ENCODE data around the gene ATP7A. TPM values are rescaled to one million over a fixed set of nuclear protein-coding genes. Genes with fewer than 3 reads are reported as not detected.
"Not testable (repeated sequence)": the region's sequence is repeated elsewhere in the genome, so short reads cannot be mapped to it uniquely, and the experiment has no call there.

Gene ATP7A
- total RNA-seq, 2 donors from 2014 or later: 7.3 to 9.9 TPM

- Histone ChIP-seq H3K27me3 (no peaks in the 10 kb centered on the region), H3K4me3 (no peak overlapping the region), H3K27ac (no peak overlapping the region), H3K4me1 (no peaks in the 10 kb centered on the region), H3K36me3 (replicated peaks in 1 of 2; ENCODE audit: insufficient read depth in 1 of 2, low read depth in 2 of 2) (no peaks in the 10 kb centered on the region), H3K9me3 (no peaks in the 10 kb centered on the region)
- DNase-seq: no peak
- 28 to 32% methylated on average over 2 of the region's 2 CpGs for WGBS, 2 donors
- ATAC-seq: no peak
- TF ChIP-seq POLR2A (IDR thresholded peaks at IDR 0.05) (no peak), CTCF (IDR thresholded peaks at IDR 0.05) (no peak)
- intact Hi-C loops (cut with DNase I): no loop called here
Measured at GRCh38 chrX:77917294-77917933, 6.9 kb downstream of the ATP7A start.

- TF ChIP-seq CTCF (IDR thresholded peaks at IDR 0.05) (no peak), POLR2A (IDR thresholded peaks at IDR 0.05) (no peak)
- 23 to 45% methylated on average over 2 to 3 of the region's 3 CpGs for WGBS, 2 donors
- Histone ChIP-seq H3K9me3 (no peaks in the 10 kb centered on the region), H3K36me3 (replicated peaks in 1 of 2; ENCODE audit: insufficient read depth in 1 of 2, low read depth in 2 of 2) (no peaks in the 10 kb centered on the region), H3K4me1 (no peaks in the 10 kb centered on the region), H3K27ac (no peak overlapping the region), H3K27me3 (no peaks in the 10 kb centered on the region), H3K4me3 (no peak overlapping the region)
- ATAC-seq: no peak
- DNase-seq: no peak
- intact Hi-C loops (cut with DNase I): no loop called here
Measured at GRCh38 chrX:77918568-77918967, 8.1 kb downstream of the ATP7A start.

- H3K9me3 ChIP-seq; H3K36me3 ChIP-seq (replicated peaks in 1 of 2; ENCODE audit: insufficient read depth in 1 of 2, low read depth in 2 of 2); intact Hi-C loops (cut with DNase I); ATAC-seq; H3K27ac ChIP-seq; DNase-seq; H3K27me3 ChIP-seq; H3K4me3 ChIP-seq; H3K4me1 ChIP-seq: not testable (repeated sequence)
- 83 to 85% methylated on average over 5 to 6 of the region's 6 CpGs for WGBS, 2 donors
Measured at GRCh38 chrX:77919370-77919769, 8.9 kb downstream of the ATP7A start.

- Histone ChIP-seq H3K4me3 (no peak overlapping the region), H3K9me3 (no peaks in the 10 kb centered on the region), H3K36me3 (replicated peaks in 1 of 2; ENCODE audit: insufficient read depth in 1 of 2, low read depth in 2 of 2) (no peaks in the 10 kb centered on the region), H3K27me3 (no peaks in the 10 kb centered on the region), H3K27ac (no peak overlapping the region), H3K4me1 (peaks cover 7% of the 10 kb centered on the region)
- DNase-seq (no peak), ATAC-seq (no peak)
- intact Hi-C loops (cut with DNase I): no loop called here
- TF ChIP-seq CTCF (IDR thresholded peaks at IDR 0.05) (no peak), POLR2A (IDR thresholded peaks at IDR 0.05) (no peak)
Measured at GRCh38 chrX:77922787-77923186, 12.3 kb downstream of the ATP7A start.

GRCh38 chrX:77924320-77924859 is 13.9 kb downstream of the ATP7A start:
- no peak for ATAC-seq
- Histone ChIP-seq H3K36me3 (replicated peaks in 1 of 2; ENCODE audit: insufficient read depth in 1 of 2, low read depth in 2 of 2) (no peaks in the 10 kb centered on the region), H3K27ac (no peak overlapping the region), H3K27me3 (no peaks in the 10 kb centered on the region), H3K4me3 (no peak overlapping the region), H3K4me1 (peaks cover 7% of the 10 kb centered on the region), H3K9me3 (no peaks in the 10 kb centered on the region)
- intact Hi-C loops (cut with DNase I): no loop called here
- TF ChIP-seq CTCF (IDR thresholded peaks at IDR 0.05) (no peak), POLR2A (IDR thresholded peaks at IDR 0.05) (no peak)
- no peak for DNase-seq
- 61 to 77% methylated on average over 6 to 8 of the region's 8 CpGs for WGBS, 2 donors
